Peyer's patch (tissue), 4 donors: Measurements from ENCODE around the gene AMZ2.

Source experiments
- CTCF ChIP-seq, 6 experiments: fragments of 450-650 bp in 4 of 6; fragments of 200-600 bp in 2 of 6; sonication (generic) in 1 of 6; IDR thresholded peaks; one replicate each; pipeline ENCODE4 v1.5.1; 2017 to 2019; ENCODE audit warnings: antibody characterized with exemption in 6 of 6, mild to moderate bottlenecking in 3 of 6, moderate library complexity in 1 of 6
- POLR2A ChIP-seq, 2 donors: fragments of 450-650 bp; IDR thresholded peaks; one replicate each; pipeline ENCODE4 v1.5.1; 2017; ENCODE audit warnings: antibody characterized with exemption in 2 of 2, mild to moderate bottlenecking in 2 of 2, moderate library complexity in 2 of 2

GRCh38 chr17:68239632-68240366, 8.0 kb upstream of the AMZ2 start:
- TF ChIP-seq CTCF (IDR thresholded peaks at IDR 0.05) = no peak
- TF ChIP-seq POLR2A (IDR thresholded peaks at IDR 0.05) = no peak
